Hepatocyte (in vitro differentiated cells): ENCODE measurements around the gene APBA3. TPM values are rescaled to one million over a fixed set of nuclear protein-coding genes. Genes with fewer than 3 reads are reported as not detected.

ENCODE experiments used
- DNase-seq: peaks from one replicate; pipeline ENCODE4 v3.0.0-alpha.2; 2016; ENCODE audit warnings: low spot score
- H2AFZ ChIP-seq: fragments of 200-600 bp; sonication (generic); 2 replicates; pipeline ENCODE4 v1.6.0; 2016; ENCODE audit warnings: antibody characterized with exemption, mild to moderate bottlenecking
- H3K27ac ChIP-seq: fragments of 200-600 bp; sonication (generic); 2 replicates; pipeline ENCODE4 v1.5.1; 2016; ENCODE audit warnings: mild to moderate bottlenecking
- H3K27me3 ChIP-seq: fragments of 200-600 bp; sonication (generic); 2 replicates; pipeline ENCODE4 v1.6.1; 2016
- H3K36me3 ChIP-seq: fragments of 200-600 bp; sonication (generic); replicated peaks from 2 replicates; pipeline ENCODE4 v1.5.1; 2016; ENCODE audit warnings: low read depth; ENCODE audit not compliant: insufficient read depth
- H3K4me1 ChIP-seq: fragments of 200-600 bp; sonication (generic); 2 replicates; pipeline ENCODE4 v1.5.1; 2016; ENCODE audit warnings: mild to moderate bottlenecking, moderate library complexity; ENCODE audit not compliant: insufficient read depth
- H3K4me2 ChIP-seq: fragments of 200-600 bp; sonication (generic); 2 replicates; pipeline ENCODE4 v1.6.0; 2016
- H3K4me3 ChIP-seq: fragments of 200-600 bp; sonication (generic); 2 replicates; pipeline ENCODE4 v1.5.1; 2016; ENCODE audit warnings: mild to moderate bottlenecking
- H3K79me2 ChIP-seq: fragments of 200-600 bp; sonication (generic); 2 replicates; pipeline ENCODE4 v1.6.0; 2017; ENCODE audit warnings: mild to moderate bottlenecking
- H3K9me2 ChIP-seq: fragments of 200-600 bp; sonication (generic); replicated peaks from 2 replicates; pipeline ENCODE4 v1.6.0; 2017; ENCODE audit warnings: mild to moderate bottlenecking; ENCODE audit not compliant: insufficient read depth
- H3K9me3 ChIP-seq: fragments of 200-600 bp; sonication (generic); 2 replicates; pipeline ENCODE4 v1.5.1; 2016; ENCODE audit warnings: low read depth, mild to moderate bottlenecking
- H4K20me1 ChIP-seq: fragments of 200-600 bp; sonication (generic); 2 replicates; pipeline ENCODE4 v1.6.0; 2016; ENCODE audit warnings: mild to moderate bottlenecking; ENCODE audit not compliant: insufficient read depth, poor library complexity, severe bottlenecking
- EZH2 ChIP-seq: fragments of 200-600 bp; sonication (generic); IDR thresholded peaks from 2 replicates; pipeline ENCODE4 v1.6.1; 2016; ENCODE audit warnings: antibody characterized with exemption, mild to moderate bottlenecking, borderline replicate concordance
- EZH2phosphoT487 ChIP-seq: fragments of 200-600 bp; sonication (generic); IDR thresholded peaks from one replicate; pipeline ENCODE4 v1.6.1; 2018; ENCODE audit warnings: antibody characterized with exemption, mild to moderate bottlenecking, low read depth, moderate library complexity; ENCODE audit not compliant: unreplicated experiment, severe bottlenecking
- WGBS: methylation state at CpG from one replicate; pipeline ENCODE4 v1.1.6; 2016; ENCODE audit warnings: low lambda C conversion rate; ENCODE audit errors: missing lambda C conversion rate; 5-methylcytosine and 5-hydroxymethylcytosine counted together
- polyA plus RNA-seq: library from polyadenylated mRNA; unstranded; fragments of >200 nt; fragmentation: Nextera tagmentation; extraction: Ambion mirVana; gene quantifications from 2 replicates; pipeline ENCODE4 v1.2.1, GENCODE V29; 2016
- total RNA-seq: library from RNA; depleted of rRNA; stranded (reverse); fragments of >200 nt; gene quantifications from 2 replicates; pipeline ENCODE4 v1.2.3, GENCODE V29; 2014
- TF ChIP-seq, protein P1 (sequence below): fragments of 200-600 bp; sonication (generic); IDR thresholded peaks from 2 replicates; pipeline ENCODE4 v1.5.1; 2016; ENCODE audit warnings: antibody characterized with exemption, mild to moderate bottlenecking; ENCODE audit not compliant: poor library complexity

APBA3 gene
- total and polyA plus RNA-seq, 2 experiments from 2014 or later, result 20.7 to 25.5 TPM

DNA sequence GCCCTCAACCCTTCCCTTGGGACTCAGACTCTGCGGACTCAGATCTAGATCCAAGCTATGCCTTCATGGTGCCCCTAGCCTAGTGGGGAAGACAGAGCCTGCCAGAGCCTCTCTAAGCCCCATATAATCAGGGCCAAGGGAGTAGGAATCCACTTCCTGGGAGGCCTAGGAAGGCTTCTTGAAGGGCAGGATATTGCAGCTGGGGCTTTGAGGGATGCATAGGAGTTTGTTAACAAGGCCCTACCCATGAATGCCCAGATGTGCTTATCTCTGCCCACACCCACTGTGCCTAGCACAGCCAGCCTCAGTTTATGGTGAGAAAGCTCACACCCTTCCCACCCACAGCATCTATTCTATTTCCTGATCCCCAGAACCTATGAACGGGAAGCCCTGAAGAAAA lies 11.3 kb downstream of the APBA3 start:
- no peak overlapping the region for H3K27ac ChIP-seq
- H4K20me1 ChIP-seq, result no peaks in the 10 kb centered on the region
- H3K27me3 ChIP-seq, result no peaks in the 10 kb centered on the region
- no peaks in the 10 kb centered on the region for H3K9me3 ChIP-seq
- H3K9me2 ChIP-seq, result no peaks in the 10 kb centered on the region
- H3K79me2 ChIP-seq, result no peaks in the 10 kb centered on the region
- H3K4me3 ChIP-seq, result no peak overlapping the region
- 100% methylated on average over 2 of the region's 2 CpGs for WGBS
- TF ChIP-seq, protein P1, sequence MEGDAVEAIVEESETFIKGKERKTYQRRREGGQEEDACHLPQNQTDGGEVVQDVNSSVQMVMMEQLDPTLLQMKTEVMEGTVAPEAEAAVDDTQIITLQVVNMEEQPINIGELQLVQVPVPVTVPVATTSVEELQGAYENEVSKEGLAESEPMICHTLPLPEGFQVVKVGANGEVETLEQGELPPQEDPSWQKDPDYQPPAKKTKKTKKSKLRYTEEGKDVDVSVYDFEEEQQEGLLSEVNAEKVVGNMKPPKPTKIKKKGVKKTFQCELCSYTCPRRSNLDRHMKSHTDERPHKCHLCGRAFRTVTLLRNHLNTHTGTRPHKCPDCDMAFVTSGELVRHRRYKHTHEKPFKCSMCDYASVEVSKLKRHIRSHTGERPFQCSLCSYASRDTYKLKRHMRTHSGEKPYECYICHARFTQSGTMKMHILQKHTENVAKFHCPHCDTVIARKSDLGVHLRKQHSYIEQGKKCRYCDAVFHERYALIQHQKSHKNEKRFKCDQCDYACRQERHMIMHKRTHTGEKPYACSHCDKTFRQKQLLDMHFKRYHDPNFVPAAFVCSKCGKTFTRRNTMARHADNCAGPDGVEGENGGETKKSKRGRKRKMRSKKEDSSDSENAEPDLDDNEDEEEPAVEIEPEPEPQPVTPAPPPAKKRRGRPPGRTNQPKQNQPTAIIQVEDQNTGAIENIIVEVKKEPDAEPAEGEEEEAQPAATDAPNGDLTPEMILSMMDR, result no peak
- TF ChIP-seq EZH2phosphoT487 (no peak), EZH2 (no peak)
- no peaks in the 10 kb centered on the region for H3K36me3 ChIP-seq
- no peaks in the 10 kb centered on the region for H3K4me1 ChIP-seq
- H3K4me2 ChIP-seq, result no peak overlapping the region
- no peak overlapping the region for H2AFZ ChIP-seq
- no peak for DNase-seq

DNA sequence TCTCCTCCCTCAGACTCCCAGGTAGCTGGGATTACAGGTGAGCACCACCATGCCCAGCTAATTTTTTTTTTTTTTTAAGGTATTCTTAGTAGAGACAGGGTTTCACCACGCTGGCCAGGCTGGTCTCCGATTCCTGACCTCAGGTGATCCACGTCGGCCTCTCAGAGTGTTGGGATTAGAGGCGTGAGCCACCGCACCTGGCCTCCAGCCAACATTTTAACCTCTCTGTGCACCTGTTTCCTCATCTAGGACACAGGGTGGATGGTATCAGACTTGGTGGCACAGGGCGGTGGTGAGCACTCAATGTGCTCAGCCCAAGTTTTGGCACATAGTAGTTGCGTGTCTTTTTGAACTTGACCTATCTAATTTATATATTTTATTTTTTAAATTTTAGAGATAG lies 12.5 kb downstream of the APBA3 start:
- no peaks in the 10 kb centered on the region for H3K36me3 ChIP-seq

DNA sequence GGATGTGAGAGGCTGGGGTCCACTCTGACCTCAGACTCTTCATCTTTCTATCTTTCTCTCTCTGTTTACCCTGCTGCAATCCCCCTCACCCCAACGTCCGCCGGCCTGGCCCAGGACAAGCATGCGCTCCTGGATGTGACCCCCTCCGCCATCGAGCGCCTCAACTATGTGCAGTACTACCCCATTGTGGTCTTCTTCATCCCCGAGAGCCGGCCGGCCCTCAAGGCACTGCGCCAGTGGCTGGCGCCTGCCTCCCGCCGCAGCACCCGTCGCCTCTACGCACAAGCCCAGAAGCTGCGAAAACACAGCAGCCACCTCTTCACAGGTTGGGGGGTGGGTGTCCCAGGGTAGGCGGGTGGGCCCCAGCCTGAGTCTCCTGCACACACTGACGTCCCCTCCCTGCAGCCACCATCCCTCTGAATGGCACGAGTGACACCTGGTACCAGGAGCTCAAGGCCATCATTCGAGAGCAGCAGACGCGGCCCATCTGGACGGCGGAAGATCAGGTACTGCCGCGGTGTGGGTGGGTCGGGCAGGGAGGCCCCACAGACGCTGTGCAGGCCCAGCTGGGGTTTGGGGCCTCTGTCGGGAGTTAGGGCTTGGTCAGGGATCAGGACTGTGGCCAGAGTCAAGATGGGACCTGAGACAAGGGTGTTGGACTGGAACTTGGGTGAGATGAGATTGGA lies 15.0 kb downstream of the APBA3 start:
- TF ChIP-seq, protein P1, result no peak
- TF ChIP-seq EZH2, result no peak
- no peak for TF ChIP-seq EZH2phosphoT487

More for the DNA sequence above, 12.5 kb downstream of the APBA3 start:
- no peaks in the 10 kb centered on the region for H3K27me3 ChIP-seq
- 96% methylated on average over 7 of the region's 8 CpGs for WGBS
- no peaks in the 10 kb centered on the region for H3K4me1 ChIP-seq
- H3K4me3 ChIP-seq, result no peak overlapping the region
- H3K9me3 ChIP-seq, result no peaks in the 10 kb centered on the region
- no peaks in the 10 kb centered on the region for H3K79me2 ChIP-seq
- no peak overlapping the region for H3K4me2 ChIP-seq
- TF ChIP-seq EZH2phosphoT487, result no peak
- no peak for TF ChIP-seq EZH2
- TF ChIP-seq, protein P1, result no peak
- no peak overlapping the region for H3K27ac ChIP-seq
- no peaks in the 10 kb centered on the region for H3K9me2 ChIP-seq
- DNase-seq, result no peak
- no peaks in the 10 kb centered on the region for H4K20me1 ChIP-seq
- H2AFZ ChIP-seq, result no peak overlapping the region

More for the DNA sequence above, 15.0 kb downstream of the APBA3 start:
- H3K9me2 ChIP-seq, result no peaks in the 10 kb centered on the region
- no peak for DNase-seq
- H3K27ac ChIP-seq, result no peak overlapping the region
- H2AFZ ChIP-seq, result no peak overlapping the region
- H3K36me3 ChIP-seq, result no peaks in the 10 kb centered on the region
- no peaks in the 10 kb centered on the region for H3K9me3 ChIP-seq
- H4K20me1 ChIP-seq, result no peaks in the 10 kb centered on the region
- no peak overlapping the region for H3K4me3 ChIP-seq
- WGBS, result 91% methylated on average over 29 of the region's 31 CpGs
- H3K79me2 ChIP-seq, result no peaks in the 10 kb centered on the region
- no peaks in the 10 kb centered on the region for H3K27me3 ChIP-seq
- H3K4me1 ChIP-seq, result no peaks in the 10 kb centered on the region
- no peak overlapping the region for H3K4me2 ChIP-seq
